GM12872 (cell line): Measurements from ENCODE around the gene CLEC3B.

ENCODE experiments used
- CTCF ChIP-seq: IDR thresholded peaks from 3 replicates; pipeline ENCODE4 v1.5.1; 2011; ENCODE audit warnings: low read depth, mild to moderate bottlenecking, low read length, moderate library complexity; ENCODE audit not compliant: insufficient read depth

CLEC3B gene

GRCh38 chr3:45026038-45026437 is at the start of gene CLEC3B:
CLEC3B (plus strand) TSS chr3:45026303; CDS start chr3:45026363, 60 bp downstream.
- TF ChIP-seq CTCF: no peak

- TF ChIP-seq CTCF: no peak
Observed at GRCh38 chr3:44981220-44981619, 44.9 kb upstream of the CLEC3B start.

GRCh38 chr3:44981751-44982150 is 44.4 kb upstream of the CLEC3B start:
- no peak for TF ChIP-seq CTCF

GRCh38 chr3:44982817-44983216 is 43.3 kb upstream of the CLEC3B start:
- no peak for TF ChIP-seq CTCF

GRCh38 chr3:44983484-44983941 is 42.6 kb upstream of the CLEC3B start:
- no peak for TF ChIP-seq CTCF

- no peak for TF ChIP-seq CTCF
Observed at GRCh38 chr3:44984335-44984734, 41.8 kb upstream of the CLEC3B start.

GRCh38 chr3:44987332-44987731 is 38.8 kb upstream of the CLEC3B start:
- TF ChIP-seq CTCF: no peak

- peak; percentile 53; the same call in 2 of the 3 replicates for TF ChIP-seq CTCF
Observed at GRCh38 chr3:44988073-44988472, 38.0 kb upstream of the CLEC3B start.
